HuH-7.5 (cell line): ENCODE results near the gene C10orf71.

Source experiments
- DNase-seq: peaks from one replicate; pipeline ENCODE4 v3.0.0; 2011; ENCODE audit warnings: low spot score

C10orf71 gene

DNA sequence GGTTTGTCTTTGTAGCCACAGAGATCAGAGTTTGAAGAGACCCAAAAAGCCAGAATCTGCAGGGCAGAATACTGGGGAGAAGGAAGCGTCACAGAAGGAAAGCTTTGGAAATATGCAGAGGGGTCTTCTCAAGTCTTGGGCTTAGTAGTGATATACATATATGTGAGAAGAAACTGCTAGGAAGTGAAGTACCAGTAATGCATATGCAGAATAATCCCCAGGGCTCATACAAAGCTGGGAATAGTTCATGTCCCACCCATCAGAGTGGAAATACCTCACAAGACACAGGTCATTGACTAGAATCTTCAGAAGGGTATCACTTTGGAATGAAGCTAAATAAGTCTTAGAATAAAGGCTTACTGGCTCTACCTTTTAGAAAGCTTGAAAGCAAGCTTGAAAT is 39.6 kb downstream of the C10orf71 start:
- DNase-seq: no peak

DNA sequence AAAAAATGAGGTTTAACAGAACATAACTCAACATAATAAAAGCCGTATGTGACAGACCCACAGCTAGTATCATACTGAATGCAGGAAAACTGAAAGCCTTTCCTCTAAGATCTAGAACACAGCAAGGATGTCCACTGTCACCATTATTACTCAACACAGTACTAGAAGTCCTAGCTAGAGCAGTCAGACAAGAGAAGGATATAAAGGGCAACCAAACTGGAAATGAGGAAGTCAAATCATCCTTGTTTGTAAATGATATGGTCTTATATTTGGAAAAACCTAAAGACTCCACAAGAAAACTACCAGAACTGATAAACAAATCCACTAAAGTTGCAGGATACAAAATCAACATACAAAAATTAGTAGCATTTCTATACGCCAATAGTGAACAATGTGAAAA is 45.9 kb downstream of the C10orf71 start:
- no peak for DNase-seq

DNA sequence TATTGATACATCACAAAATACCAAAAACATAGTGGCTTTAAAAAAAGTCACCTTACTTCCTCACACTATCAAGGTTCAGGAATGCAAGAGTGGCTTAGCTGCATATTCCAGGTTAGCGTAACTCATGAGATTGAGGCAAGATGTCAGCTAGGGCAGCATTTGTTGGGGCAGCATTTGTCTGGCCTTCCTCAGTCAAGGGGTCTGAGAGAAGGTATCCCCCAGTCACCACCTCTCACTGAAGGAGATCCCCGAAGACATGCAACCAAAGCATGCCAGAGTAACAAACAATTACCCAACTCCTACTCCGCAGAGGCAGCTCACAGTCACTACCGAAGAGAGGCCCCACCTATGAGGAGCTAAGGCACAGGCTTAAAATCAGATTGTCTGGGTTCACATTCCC is 48.4 kb downstream of the C10orf71 start:
- DNase-seq: no peak

DNA sequence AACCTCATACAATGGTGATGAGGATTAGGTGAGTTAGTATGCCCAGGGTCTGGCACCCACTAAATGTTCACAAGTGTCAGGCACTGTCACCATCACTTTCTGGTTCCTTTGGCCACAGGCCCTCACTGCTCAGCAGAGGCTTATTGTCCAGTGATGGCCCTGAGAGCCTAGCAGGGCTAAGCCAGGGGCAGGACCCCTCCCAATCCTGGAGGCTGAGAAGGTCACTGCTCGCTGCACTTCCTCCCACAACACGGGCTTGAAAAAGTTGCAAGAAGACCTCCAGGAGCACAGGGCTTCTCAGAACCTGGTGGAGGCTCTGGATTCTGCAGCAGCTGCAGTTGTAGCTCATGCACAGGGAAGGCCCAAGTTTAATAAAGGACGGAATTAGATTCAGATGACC is 48.9 kb downstream of the C10orf71 start:
- DNase-seq: no peak

DNA sequence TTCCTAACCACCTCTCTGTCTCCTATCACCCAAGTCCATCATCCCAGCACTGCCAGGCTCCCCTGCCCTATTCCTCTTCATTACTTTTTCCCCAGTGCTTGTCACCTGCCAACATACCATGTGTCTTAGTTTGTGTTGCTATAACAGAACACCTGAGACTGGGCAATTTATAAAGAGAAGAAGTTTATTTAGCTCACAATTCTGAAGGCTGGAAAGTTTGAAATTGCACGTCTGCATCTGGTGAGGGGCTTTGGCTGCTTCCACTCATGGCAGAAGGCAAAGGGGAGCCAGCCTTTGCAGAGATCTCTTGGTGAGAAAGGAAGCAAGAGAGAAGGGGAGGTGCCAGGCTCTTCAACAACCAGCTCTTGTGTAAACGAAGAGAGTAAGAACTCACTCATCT is 49.6 kb downstream of the C10orf71 start:
- no peak for DNase-seq

DNA sequence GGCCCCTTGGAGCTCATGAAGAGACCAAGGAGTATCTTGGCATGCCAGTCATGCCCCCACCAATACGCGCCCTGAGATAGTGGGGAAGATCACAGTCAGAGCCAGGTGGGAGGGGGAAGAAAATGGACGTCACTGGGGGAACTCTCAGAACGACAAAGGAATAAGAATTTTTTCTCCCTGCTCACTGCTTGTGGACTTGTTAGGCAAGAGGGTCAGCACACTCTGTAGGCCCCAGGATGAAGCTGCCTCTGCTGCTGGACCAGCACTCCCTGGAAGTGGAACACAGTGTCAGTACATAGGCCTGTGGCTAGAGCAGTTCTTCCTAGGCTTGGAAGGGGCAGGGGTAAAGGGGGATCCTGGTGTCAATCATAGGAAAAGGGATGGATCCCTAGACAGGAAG is 50.4 kb downstream of the C10orf71 start:
- no peak for DNase-seq

DNA sequence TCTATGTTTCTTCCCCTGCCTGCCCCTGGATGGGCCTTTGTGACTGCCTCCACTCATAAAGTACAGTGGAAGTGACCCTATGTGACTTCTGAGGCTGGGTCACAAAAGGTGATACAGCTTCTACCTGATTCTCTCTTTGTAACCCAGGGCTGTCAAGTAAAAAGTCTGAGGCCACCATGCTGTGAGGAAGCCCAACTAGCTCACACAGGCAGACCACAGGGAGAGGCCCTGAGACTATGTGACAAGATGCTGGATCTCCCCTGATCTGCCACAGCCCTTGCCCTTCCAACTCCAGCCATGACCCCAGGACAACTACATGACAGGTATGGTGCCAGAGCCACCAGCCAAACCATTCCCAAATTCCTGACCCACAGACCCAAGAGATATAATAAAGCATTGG is 51.2 kb downstream of the C10orf71 start:
- DNase-seq: no peak

DNA sequence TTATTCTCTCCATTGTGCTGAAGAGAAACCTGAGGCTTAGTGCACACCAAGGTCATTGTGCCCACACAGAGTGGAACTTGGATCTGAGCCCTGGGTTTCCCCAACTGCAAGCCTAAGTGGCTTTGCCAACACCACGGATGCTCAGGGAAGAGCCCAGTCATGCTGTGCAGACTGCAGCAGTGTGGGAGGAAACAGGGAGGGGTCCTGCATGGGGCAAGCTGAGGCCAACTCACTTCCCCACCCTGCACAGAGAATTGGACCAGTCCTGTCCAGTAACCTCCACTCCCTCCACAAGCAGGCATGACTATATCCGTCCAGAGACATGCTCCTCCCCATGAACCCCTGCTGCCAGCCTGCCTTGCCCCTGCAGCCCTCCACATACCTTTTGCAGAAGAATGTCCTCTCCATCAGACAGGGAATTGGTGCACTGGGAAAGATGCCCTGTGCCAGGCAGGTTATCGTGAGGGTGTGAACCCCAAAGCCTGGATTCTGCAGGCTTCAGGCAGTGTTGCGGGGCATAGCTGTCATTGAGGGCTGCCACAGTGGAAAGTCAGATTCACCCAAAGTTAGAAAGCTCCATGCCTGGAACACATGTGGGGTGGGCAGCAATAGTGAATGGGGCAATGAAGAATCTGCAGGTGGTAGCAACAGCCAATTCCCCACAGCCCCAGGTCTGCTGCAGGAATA is 52.0 kb downstream of the C10orf71 start:
- no peak for DNase-seq

DNA sequence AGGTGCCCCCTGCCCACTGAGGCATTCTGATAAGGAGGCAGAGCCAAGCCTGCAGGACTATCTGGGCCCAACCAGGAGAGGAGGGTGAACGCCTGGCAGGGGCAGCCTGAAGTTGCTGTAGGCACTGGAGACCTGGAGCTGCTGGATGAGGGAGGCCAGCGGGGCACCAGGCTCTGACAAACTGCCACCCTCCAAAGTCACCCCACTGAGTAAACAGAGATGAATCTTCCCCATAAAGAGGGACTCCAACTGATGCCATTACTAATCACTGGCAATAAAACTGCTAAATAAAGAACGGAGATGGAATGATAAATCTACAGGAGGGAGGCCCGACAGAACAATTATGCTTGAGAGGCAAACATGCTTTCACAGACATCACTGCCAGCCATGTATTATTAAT is 52.7 kb downstream of the C10orf71 start:
- no peak for DNase-seq

DNA sequence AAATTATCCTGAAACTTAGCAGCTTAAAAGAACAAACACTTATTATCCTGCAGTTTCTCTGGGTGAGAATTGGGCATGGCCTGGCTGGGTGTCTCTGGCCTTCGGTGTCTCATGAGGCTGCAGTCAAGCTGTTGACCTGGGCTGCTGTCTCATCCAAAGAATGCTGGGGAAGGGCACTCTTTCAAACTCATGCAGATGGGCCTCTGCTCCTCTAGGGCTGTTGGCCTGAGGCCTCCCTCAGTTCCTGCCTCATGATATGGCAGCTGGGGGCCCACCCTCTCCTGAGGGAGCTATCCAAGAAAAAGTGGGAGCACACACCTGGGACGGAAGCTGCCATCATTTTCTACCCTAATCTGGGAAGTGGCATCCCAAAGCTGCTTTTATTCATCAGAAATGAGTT is 53.4 kb downstream of the C10orf71 start:
- DNase-seq: no peak

DNA sequence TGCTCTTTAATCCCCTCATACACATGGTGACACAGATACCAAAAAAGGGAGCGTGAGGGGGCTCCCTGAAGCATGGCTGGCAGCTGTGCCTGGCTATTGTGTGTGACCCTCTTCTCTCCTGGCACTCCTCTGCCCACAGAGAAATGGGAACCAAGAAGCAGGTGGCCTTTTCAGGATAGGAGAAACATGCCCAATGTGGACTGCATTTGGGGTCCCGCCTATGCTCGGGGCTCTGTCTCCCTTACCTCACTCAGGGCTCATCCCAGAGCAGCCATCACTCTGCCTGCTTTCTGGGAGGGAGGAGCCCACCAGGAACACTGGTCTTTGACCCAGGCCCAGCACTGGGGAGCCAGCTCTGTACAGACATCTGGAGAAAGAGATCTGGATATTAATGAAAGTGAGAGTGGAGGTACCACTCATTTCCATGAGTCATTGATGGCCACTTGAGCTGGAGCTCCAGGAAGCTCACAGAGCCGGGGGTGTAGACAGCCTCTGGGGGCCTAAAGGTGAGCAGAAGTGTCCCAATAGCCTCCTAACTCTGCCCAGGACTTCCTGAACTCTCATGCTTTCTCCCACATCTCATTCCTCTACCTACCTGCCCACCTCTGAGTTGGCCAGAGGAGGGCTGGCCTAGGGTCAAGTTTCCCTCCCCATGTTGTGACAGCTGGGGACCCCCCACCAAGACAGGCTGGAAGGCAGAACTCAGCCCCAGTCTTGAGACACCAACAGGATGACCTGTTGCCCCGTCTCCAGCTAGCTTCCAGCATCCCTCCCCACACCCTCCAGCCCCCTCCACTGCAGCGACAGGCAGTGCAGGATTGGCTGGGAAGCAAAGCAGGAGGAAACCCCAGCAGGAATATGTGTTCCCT is 54.3 kb downstream of the C10orf71 start:
- no peak for DNase-seq

DNA sequence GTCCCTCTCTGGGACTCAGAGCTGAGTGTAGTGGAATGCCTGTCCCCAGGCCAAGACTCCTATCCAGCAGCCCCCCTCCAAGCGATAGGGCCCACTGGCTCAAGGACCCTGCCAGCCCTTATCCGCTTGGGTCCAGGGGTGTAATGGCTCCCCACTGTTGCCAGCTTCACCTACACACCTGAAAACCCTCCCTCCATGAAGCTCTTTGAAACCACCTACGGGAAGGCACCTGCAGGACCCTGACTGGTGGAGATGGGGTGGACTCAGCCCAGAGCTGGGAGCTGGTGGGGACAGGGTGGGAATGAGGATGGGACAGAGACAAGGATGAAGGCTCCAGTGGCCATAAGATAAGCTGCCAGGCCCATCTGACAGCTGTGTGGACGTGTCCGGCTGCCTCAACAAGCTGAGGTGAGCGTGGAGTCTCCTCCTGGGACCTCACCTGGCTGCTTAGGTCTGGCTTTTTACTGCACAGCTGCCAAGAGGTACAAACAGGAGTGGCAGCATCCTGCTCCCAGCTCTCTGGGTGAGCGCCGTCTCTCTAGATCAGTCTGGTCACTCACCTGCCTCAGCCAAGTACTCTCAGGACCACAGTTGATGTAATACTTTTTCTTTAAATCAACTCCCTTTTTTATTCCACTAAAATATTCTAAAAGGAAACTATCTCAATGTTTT is 55.1 kb downstream of the C10orf71 start:
- no peak for DNase-seq

DNA sequence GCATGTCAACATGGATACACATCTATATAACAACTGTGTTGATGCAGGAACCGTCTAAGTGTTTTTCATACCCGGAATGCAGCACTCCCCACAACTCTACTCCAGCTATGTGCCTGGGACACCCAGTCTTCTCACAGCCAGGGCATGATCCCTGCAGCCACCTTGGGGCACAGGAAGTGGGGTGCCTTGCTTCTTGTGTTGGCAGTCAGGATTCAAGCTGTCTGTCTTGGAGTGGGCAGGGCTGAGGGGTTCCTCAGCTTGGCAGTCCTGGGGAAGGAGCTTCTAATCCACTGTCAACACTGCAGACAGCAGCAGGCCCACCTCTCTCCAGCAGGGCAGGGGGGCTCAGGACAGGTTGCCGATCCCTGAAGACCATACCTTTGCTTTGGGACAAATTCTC is 55.6 kb downstream of the C10orf71 start:
- no peak for DNase-seq

DNA sequence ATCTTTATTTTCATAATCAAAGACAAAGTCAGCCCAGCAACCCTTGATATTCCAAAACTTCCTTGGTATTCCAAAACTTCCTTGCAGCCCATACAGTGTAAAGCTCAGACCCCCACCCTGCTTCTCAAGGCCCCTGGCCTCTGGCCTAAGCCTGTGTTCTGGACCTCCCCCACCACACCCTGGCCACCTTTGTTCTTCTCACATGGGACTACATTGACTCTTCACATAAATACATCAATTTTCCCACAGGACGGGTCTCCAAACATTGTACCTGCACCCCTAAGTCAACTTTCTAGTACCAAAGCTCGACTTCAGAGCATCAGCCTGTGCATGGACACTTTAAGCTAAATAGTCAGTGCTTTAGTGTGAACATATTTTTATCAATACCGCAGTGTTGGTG is 56.3 kb downstream of the C10orf71 start:
- DNase-seq: no peak

DNA sequence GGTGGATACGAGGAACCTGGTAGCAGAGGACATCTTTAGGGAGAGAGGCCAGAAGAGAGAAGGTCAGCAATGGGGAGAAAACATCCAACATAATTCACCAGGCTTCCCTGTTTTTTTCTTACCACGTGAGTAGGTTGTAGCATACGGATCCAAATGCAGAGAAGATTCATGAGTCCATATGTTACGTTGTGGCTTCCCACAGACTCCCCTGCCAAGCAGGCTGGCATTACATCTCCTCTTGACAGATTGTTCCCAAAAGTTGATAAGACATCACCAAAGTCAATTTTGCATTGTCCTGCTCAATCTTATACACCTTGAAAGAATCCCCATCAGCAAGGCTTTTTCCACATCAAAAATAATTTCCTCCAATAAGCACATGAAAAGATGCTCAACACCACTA is 57.2 kb downstream of the C10orf71 start:
- DNase-seq: no peak

DNA sequence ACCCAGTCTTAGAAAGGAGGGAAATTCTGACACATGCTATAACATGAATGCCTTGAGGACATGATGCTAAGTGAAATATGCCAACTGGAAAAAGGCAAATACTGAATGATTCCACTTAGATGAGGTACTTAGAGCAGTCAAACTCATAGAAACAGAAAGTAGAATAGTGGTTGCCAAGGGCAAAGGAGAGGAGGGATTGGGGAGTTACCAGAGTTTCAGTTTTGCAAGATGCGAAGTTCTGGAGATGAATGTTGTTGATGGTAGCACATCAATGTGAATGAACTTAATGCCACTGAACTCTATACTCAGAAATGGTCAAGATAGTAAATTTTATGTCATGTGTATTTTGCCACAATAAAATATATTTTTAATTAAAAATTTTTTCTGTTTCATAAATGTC is 58.0 kb downstream of the C10orf71 start:
- no peak for DNase-seq

DNA sequence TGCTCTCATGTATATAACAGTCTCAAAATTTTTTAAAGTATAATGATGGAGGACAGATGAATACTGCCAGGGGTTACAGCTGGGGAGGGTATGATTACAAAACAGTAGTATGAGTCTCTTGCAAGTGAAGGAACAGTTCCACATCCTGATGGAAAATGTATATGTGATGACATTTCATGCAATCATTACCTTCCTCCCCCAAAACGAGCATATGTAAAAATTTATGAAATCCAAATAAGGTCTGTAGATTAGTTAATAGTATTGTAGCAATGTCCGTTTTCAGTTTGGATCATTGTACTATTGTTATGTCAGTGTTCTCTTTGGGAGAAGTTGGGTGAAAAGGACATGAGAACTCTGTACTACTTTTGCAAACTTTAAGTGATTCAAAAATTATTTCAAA is 58.9 kb downstream of the C10orf71 start:
- DNase-seq: no peak

DNA sequence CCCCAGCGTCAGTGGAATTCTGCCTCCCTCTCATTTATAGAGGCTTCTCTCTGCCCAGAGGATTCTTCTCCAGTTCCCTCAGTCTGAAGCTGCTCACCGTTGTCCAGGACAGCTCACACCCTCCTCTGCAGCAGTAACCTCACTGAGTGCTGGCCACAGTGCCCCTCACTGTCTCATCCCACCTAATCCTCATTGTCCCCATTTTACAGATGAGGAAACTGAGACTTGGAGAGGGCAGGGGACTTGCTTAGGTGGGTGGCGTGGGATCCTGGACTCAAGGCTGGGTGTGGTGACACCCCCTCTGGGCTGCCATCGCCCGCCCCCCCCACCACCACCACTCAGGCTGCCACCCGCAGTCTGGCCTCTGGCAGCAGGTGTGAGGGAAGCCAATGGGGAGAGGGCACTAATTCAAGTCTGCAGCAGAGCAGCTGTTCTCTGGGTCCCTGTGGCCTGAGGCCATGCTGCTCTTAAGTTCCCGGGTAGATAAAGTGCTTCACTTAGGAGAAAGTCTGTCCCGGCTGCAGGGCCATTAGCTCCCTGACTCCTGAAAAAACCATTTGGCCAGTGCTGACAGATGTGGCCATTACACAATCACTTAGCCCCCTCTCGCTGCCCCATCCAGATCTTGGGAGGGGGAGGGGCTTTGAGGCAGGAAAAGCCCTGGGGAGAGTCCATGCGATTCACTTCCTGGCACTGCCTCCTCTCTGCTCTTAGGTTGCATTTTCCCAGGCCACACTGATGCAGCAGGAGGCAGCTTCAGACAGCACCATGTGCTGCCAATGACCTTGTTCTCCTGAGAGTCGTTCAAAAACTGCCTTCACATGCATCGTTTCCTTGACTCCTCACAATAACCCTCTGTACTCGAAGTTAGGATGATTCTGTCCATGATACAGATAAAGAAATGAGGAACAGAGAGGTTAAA is 60.6 kb downstream of the C10orf71 start:
- no peak for DNase-seq

DNA sequence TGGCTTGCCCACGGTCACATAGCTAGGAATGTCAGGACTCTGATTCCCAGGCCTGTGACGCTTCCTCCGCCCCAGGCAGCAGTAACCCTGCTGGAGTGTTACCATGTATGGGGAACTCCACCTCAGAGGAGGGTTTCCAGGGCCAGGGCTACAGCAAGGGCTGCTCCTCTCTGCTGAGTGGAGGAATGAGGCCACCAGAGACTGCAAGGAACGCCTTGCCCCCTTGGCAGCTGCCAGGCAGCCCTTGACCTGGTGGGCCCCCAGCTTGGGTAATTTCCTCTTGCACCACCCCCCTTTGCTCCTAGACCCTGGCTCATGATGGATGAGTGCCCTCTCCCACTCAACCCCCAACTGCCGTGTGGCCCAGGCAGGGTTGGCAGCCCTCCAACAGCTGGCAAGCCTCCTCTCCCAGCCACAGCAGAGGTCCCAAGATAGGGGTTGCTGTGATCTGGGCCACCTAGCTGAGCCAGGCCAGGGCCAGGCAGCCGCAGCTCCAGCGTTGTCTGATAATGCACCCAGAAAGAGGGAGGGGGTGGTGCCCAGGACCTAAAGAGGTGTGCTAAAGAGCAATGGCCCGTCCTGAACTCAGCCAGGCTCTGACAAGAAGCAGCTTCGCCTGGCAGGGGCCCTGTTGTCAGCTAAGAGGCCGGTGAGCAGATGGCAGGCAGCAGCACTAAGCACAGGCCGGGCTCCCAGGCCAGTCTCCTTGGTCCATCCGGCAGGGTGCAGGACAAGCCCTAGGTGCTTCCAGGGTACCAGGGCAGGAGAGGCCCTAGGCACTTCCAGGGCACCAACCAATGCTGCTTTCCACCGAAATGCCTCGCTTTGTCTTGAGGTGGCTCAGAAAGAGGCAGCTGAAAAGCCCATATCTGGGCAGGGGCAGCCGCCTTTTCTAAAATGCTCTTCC is 61.6 kb downstream of the C10orf71 start:
- DNase-seq: no peak

DNA sequence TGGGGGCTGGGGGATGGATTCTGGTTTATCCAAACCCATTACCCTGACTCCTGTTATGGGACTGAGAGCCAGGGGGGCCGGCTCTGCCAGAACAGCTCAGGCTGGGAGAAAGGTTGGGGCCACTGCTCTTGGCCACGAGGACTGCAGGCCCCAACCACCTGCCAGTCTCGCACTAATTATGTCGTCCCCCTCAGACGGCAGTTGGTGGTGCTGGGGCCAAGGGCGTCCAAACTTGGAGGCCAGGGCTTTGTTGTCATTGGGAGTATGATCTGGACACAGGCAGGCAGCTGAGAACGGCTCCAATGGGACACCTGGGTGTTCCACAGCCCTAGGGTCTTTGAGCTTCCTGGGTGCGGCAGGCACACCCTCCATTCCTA is 62.2 kb downstream of the C10orf71 start:
- DNase-seq: no peak
